Measurements from ENCODE around the gene TMTC1. TPM values are rescaled to one million over a fixed set of nuclear protein-coding genes. Genes with fewer than 3 reads are reported as not detected.

The TMTC1 gene
- total and polyA plus RNA-seq, 9 donors: 22.5 to 38.1 (median 33.7) TPM

DNA sequence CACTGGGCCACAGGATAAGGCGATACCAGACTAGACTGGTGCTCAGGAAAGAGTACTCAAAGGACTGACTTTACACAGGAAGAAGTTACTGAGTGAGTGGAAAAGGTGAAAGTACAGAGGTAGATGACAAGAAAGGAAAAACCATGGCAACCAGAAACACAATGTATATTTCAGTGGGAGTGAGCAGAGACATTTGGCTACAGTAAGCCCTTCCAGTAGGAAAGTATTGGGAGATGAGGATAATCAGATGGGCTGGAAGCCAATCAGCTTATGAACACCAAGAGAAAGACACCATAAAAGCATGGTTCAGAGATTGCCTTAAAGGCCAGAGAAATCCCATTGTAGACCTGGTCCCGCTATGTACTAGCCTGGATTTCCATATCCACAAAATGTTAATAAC, 51.6 kb downstream of the TMTC1 start:
- Histone ChIP-seq H3K9me3 (replicated peaks; ENCODE audit: control insufficient read depth, low read depth, low read length) (no peaks in the 10 kb centered on the region), H3K36me3 (ENCODE audit: control insufficient read depth, insufficient read depth, low read length) (peaks cover 3% of the 10 kb centered on the region), H3K27me3 (ENCODE audit: control insufficient read depth, insufficient read depth, low read length) (no peaks in the 10 kb centered on the region), H3K27ac (ENCODE audit: low read length) (peak overlapping the region; percentile 40), H3K4me1 (ENCODE audit: control insufficient read depth, insufficient read depth, low read length) (peaks cover 46% of the 10 kb centered on the region), H3K4me3 (ENCODE audit: low read length) (no peak overlapping the region)
- DNase-seq: peak; percentile 81
- 60% methylated on average over 1 of the region's 2 CpGs for WGBS (ENCODE audit: insufficient coverage)

DNA sequence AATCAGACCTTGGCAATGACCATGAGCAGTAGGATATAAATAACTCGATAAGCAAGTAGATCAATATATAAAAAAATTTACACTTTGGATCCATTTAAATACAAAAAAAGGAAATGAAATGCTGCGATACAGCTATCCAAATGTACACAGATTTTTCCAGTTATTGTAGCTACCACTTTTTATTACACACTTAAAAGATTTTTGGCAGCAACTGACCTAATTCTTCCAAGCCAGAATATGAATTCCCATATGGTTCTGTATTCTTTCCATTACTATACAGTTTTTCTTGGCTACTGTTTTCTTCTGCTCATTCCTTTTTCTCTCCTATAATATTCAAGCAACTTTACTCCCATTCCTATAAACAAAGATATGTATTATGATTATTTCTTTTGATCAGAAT, 52.2 kb downstream of the TMTC1 start:
- Histone ChIP-seq H3K36me3 (ENCODE audit: control insufficient read depth, insufficient read depth, low read length) (peaks cover 3% of the 10 kb centered on the region), H3K4me1 (ENCODE audit: control insufficient read depth, insufficient read depth, low read length) (peaks cover 44% of the 10 kb centered on the region), H3K4me3 (ENCODE audit: low read length) (no peak overlapping the region), H3K9me3 (replicated peaks; ENCODE audit: control insufficient read depth, low read depth, low read length) (no peaks in the 10 kb centered on the region), H3K27ac (ENCODE audit: low read length) (peak overlapping the region; percentile 29), H3K27me3 (ENCODE audit: control insufficient read depth, insufficient read depth, low read length) (no peaks in the 10 kb centered on the region)
- DNase-seq: peak; percentile 96
- WGBS (ENCODE audit: insufficient coverage): no CpG with 5 or more reads among the region's 2 CpGs

DNA sequence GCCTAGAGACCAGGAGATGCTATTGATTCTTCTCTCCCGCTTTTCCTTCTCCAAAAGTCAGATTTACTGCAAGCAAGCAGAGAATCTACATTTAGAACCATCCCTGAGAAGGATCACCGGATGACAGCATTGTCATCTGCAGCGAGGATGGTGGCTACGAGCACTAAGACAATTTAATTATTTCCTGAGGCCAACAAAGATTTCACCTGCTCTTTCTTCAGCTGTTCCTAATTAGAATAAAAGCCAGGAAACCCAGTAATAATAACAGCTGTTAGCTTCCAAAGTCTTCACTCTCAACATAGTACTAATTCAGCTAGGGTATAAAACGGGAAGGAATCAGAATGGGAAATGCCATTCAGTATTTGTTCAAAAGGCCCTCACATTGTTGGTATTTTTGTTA, 53.3 kb downstream of the TMTC1 start:
- peaks cover 3% of the 10 kb centered on the region for H3K36me3 ChIP-seq (ENCODE audit: control insufficient read depth, insufficient read depth, low read length)
- peaks cover 50% of the 10 kb centered on the region for H3K4me1 ChIP-seq (ENCODE audit: control insufficient read depth, insufficient read depth, low read length)
- no peak for DNase-seq
- no peak overlapping the region for H3K4me3 ChIP-seq (ENCODE audit: low read length)
- WGBS (ENCODE audit: insufficient coverage): 86% methylated on average over 3 of the region's 5 CpGs
- no peaks in the 10 kb centered on the region for H3K9me3 ChIP-seq (replicated peaks; ENCODE audit: control insufficient read depth, low read depth, low read length)
- no peaks in the 10 kb centered on the region for H3K27me3 ChIP-seq (ENCODE audit: control insufficient read depth, insufficient read depth, low read length)
- H3K27ac ChIP-seq (ENCODE audit: low read length): no peak overlapping the region

DNA sequence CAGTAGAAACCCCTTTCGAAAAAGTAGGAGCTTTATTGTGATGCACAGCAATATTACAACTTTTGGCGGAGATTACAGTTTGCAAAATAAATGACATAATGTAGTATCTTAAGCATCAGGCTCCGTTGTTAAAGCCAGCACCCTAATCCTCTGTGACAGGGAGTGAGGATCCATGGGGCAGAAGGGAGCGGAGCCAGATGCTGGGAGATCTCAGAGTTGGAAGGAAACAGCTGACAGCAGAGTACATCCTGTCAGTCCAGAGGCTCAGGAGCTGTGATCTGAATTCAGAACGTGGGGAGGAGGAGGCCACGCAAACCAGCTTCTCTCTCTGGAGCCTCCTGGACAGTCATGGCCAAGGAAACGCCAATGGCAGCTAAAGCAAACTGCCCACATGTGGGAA, 55.7 kb downstream of the TMTC1 start:
- H3K36me3 ChIP-seq (ENCODE audit: control insufficient read depth, insufficient read depth, low read length): peaks cover 3% of the 10 kb centered on the region
- H3K9me3 ChIP-seq (replicated peaks; ENCODE audit: control insufficient read depth, low read depth, low read length): no peaks in the 10 kb centered on the region
- H3K4me1 ChIP-seq (ENCODE audit: control insufficient read depth, insufficient read depth, low read length): peaks cover 47% of the 10 kb centered on the region
- H3K27ac ChIP-seq (ENCODE audit: low read length): peak overlapping the region; percentile 26
- peak; percentile 46 for DNase-seq
- no peaks in the 10 kb centered on the region for H3K27me3 ChIP-seq (ENCODE audit: control insufficient read depth, insufficient read depth, low read length)
- 48% methylated on average over 4 of the region's 7 CpGs for WGBS (ENCODE audit: insufficient coverage)
- H3K4me3 ChIP-seq (ENCODE audit: low read length): no peak overlapping the region

DNA sequence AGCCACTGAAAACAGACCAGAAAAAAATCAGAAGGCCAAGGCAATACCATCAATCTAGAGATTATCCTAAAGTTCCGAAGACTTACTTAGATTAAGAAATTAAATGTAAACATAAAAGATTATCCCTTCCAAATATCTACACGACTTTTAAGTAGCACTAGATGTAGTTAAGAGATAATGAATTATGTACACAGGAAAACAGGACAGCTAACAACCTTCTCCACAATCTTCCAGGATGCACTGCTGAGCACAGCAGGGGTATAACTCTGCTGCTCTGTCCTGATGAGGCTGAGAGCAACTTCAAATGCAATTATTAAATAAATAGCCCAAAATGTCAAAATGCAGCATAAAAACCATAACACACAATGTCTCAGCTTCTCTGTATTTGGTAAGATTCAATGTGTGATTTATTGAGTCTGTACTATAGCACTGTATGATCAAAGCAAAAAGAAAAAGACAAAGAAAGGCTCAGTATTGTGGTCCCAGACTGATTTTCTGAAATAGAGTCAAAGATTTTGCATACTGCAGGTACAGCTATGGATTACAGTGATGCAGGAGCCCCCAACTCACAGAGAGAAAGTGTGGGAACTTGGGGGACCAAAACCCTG, 56.9 kb downstream of the TMTC1 start:
- Histone ChIP-seq H3K9me3 (replicated peaks; ENCODE audit: control insufficient read depth, low read depth, low read length) (no peaks in the 10 kb centered on the region), H3K27ac (ENCODE audit: low read length) (no peak overlapping the region), H3K36me3 (ENCODE audit: control insufficient read depth, insufficient read depth, low read length) (no peaks in the 10 kb centered on the region), H3K27me3 (ENCODE audit: control insufficient read depth, insufficient read depth, low read length) (no peaks in the 10 kb centered on the region), H3K4me1 (ENCODE audit: control insufficient read depth, insufficient read depth, low read length) (peaks cover 39% of the 10 kb centered on the region), H3K4me3 (ENCODE audit: low read length) (no peak overlapping the region)
- no peak for DNase-seq
- no CpG with 5 or more reads among the region's 2 CpGs for WGBS (ENCODE audit: insufficient coverage)

DNA sequence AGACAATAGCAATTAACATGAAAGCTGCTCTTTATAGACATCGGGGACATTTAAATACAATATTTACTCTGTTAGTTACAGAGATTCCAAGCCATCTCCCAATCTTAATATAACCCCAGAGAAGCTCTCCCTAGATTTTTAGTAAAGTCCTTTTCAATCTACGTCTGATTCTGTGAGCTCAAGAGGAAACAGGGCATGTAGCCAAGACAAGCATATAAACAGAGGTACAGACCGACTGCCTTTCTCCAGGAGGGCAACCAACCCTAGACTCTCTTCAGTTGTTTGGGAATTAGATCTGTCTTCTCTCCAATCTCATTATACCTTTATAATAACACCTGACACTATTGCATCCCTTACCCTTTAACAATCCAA, 57.4 kb downstream of the TMTC1 start:
- 25% methylated on average over 2 of the region's 3 CpGs for WGBS (ENCODE audit: insufficient coverage)
- Histone ChIP-seq H3K9me3 (replicated peaks; ENCODE audit: control insufficient read depth, low read depth, low read length) (no peaks in the 10 kb centered on the region), H3K36me3 (ENCODE audit: control insufficient read depth, insufficient read depth, low read length) (no peaks in the 10 kb centered on the region), H3K27ac (ENCODE audit: low read length) (peak overlapping the region; percentile 64), H3K4me1 (ENCODE audit: control insufficient read depth, insufficient read depth, low read length) (peaks cover 38% of the 10 kb centered on the region), H3K4me3 (ENCODE audit: low read length) (no peak overlapping the region), H3K27me3 (ENCODE audit: control insufficient read depth, insufficient read depth, low read length) (no peaks in the 10 kb centered on the region)
- peak; percentile 61 for DNase-seq

DNA sequence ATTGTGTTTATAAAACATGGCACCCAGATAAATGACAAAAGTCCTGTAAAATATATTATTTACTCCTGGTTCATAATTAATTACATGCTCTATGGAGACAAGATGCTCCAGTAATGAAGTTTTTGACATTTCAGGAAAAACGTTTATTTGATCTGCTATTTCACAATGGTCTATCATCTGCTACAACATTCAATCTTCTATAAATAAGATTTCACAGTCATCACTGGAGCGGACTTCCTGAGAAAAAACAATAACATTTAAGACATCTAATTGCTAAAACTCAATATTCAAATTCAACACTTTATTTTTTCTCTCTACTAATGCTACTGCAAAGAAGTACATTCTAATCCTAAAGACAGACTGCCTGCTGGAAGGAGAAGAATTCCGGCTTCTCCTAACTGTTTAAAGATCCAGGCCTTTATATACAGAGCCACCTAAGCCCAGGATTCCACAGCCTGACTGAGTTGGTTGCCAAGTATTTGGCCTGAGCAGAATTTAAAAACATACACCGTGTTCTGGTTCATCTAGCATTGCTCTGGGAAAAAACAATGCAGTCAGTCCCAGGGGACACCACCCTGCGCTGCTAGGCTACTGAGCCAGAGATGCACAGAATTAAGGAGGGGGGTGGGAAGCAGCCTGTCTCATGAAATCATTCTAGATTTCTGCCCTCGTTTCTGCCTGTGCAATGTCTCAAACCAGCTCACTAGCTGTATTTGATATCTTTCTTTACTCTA, 58.0 kb downstream of the TMTC1 start:
- no peak overlapping the region for H3K4me3 ChIP-seq (ENCODE audit: low read length)
- no peaks in the 10 kb centered on the region for H3K36me3 ChIP-seq (ENCODE audit: control insufficient read depth, insufficient read depth, low read length)
- H3K27ac ChIP-seq (ENCODE audit: low read length): peak overlapping the region; percentile 64
- H3K27me3 ChIP-seq (ENCODE audit: control insufficient read depth, insufficient read depth, low read length): no peaks in the 10 kb centered on the region
- H3K4me1 ChIP-seq (ENCODE audit: control insufficient read depth, insufficient read depth, low read length): peaks cover 34% of the 10 kb centered on the region
- WGBS (ENCODE audit: insufficient coverage): 0% methylated on average over 1 of the region's 6 CpGs
- peak; percentile 76 for DNase-seq
- H3K9me3 ChIP-seq (replicated peaks; ENCODE audit: control insufficient read depth, low read depth, low read length): no peaks in the 10 kb centered on the region

DNA sequence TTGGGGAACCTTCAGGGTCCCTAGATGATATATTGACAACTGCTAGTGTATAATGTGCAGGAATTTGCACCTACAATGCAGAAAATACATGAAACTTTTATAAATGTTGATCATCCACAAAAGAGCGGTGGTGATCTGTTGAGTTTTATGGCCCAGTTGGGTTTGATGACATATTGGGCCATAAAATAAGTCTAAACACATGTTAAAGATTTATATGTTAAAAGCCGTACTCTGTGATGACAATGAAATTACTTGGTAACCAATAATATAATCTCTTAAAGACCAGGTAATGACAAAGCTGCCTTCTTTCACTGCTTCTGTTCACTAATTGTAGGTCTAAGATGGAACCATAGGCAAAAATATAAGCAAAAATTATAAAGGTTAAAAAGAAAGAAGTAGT, 61.6 kb downstream of the TMTC1 start:
- no peaks in the 10 kb centered on the region for H3K27me3 ChIP-seq (ENCODE audit: control insufficient read depth, insufficient read depth, low read length)
- peaks cover 13% of the 10 kb centered on the region for H3K4me1 ChIP-seq (ENCODE audit: control insufficient read depth, insufficient read depth, low read length)
- no peak overlapping the region for H3K4me3 ChIP-seq (ENCODE audit: low read length)
- no peak overlapping the region for H3K27ac ChIP-seq (ENCODE audit: low read length)
- H3K9me3 ChIP-seq (replicated peaks; ENCODE audit: control insufficient read depth, low read depth, low read length): peaks cover 2% of the 10 kb centered on the region
- no peak for DNase-seq
- no peaks in the 10 kb centered on the region for H3K36me3 ChIP-seq (ENCODE audit: control insufficient read depth, insufficient read depth, low read length)
- no CpG with 5 or more reads among the region's 2 CpGs for WGBS (ENCODE audit: insufficient coverage)

DNA sequence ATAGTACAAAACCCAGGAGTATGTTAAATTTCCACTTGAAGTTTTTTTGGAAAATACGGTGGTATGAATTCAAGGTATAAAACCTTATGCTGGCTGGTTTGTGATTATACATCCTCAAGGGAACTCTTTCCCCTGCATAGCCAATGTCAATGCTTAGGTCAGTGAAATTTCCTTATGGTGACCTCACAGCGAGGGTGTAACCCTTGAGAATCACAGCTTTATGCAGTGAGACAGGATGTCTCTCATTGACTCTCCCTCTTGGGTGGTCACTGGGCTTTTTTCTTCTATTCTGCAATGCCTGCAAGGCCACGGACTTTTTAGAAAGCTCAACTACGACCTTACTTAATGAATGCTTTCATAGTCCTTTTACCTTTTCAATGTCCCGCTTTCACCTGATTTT, 64.4 kb downstream of the TMTC1 start:
- DNase-seq: peak; percentile 45
- Histone ChIP-seq H3K4me3 (ENCODE audit: low read length) (no peak overlapping the region), H3K36me3 (ENCODE audit: control insufficient read depth, insufficient read depth, low read length) (no peaks in the 10 kb centered on the region), H3K27ac (ENCODE audit: low read length) (no peak overlapping the region), H3K4me1 (ENCODE audit: control insufficient read depth, insufficient read depth, low read length) (peaks cover 3% of the 10 kb centered on the region), H3K27me3 (ENCODE audit: control insufficient read depth, insufficient read depth, low read length) (no peaks in the 10 kb centered on the region), H3K9me3 (replicated peaks; ENCODE audit: control insufficient read depth, low read depth, low read length) (peaks cover 2% of the 10 kb centered on the region)
- whole genome bisulfite sequencing (ENCODE audit: insufficient coverage): 40% methylated on average over 1 of the region's 5 CpGs

DNA sequence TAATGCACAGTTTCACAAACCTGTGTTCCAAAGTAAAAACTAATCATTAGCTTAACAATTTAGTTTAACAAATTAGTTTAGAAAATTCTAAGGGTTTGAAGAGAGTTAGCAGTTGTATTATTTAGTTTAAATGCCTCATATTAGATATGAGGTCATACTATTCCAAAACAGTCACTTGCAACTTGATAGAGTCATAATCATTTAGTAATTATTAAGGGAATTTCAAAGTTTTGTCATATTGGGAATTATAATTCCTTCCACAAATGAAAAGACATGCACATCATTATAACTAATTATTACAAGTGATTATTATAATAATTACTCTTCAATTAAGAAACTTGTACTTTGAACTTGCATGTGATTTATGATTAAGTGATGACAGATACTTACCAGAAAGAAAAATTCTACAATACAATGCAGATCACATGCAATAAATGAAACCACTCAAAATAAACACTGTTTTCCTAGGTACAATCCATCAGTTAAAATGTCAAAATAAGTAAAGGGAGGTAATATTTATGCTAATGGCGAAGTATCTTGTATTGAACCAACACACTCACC, 66.1 kb downstream of the TMTC1 start:
- no CpG with 5 or more reads among the region's 1 CpG for WGBS (ENCODE audit: insufficient coverage)
- Histone ChIP-seq H3K36me3 (ENCODE audit: control insufficient read depth, insufficient read depth, low read length) (no peaks in the 10 kb centered on the region), H3K9me3 (replicated peaks; ENCODE audit: control insufficient read depth, low read depth, low read length) (peaks cover 2% of the 10 kb centered on the region), H3K4me1 (ENCODE audit: control insufficient read depth, insufficient read depth, low read length) (peaks cover 7% of the 10 kb centered on the region), H3K27ac (ENCODE audit: low read length) (no peak overlapping the region), H3K27me3 (ENCODE audit: control insufficient read depth, insufficient read depth, low read length) (no peaks in the 10 kb centered on the region), H3K4me3 (ENCODE audit: low read length) (no peak overlapping the region)
- no peak for DNase-seq

All from muscle of leg (tissue), 11 donors.